ENCODE data around the gene FXYD2.

Gene FXYD2

GRCh38 chr11:117771841-117772240 is 52.7 kb downstream of the FXYD2 start:
- no peak overlapping the region for H3K23ac ChIP-seq (ENCODE audit: low read length)
- H4K91ac ChIP-seq (ENCODE audit: low read depth, low read length), result no peak overlapping the region
- H2BK12ac ChIP-seq (ENCODE audit: low read length), result no peak overlapping the region
- no CpG with 5 or more reads among the region's 7 CpGs for WGBS (ENCODE audit: extremely low coverage, insufficient coverage, insufficient read length)
- peaks cover 3% of the 10 kb centered on the region for H3K27me3 ChIP-seq (ENCODE audit: insufficient read depth, low read length)
- H3K27ac ChIP-seq (ENCODE audit: low read depth, low read length), result no peak overlapping the region
- DNase-seq, result no peak
- H3K36me3 ChIP-seq (ENCODE audit: control insufficient read depth in 1 of 2, insufficient read depth in 2 of 2, low read length in 2 of 2), result no peaks in the 10 kb centered on the region
- no peak overlapping the region for H4K12ac ChIP-seq (ENCODE audit: low read depth, low read length)
- no peaks in the 10 kb centered on the region for H3K79me1 ChIP-seq (ENCODE audit: low read length)
- no peak overlapping the region for H3K9ac ChIP-seq (ENCODE audit: low read length)
- H2BK120ac ChIP-seq (ENCODE audit: insufficient read depth, low read length, poor library complexity), result no peak overlapping the region
- H3K4me3 ChIP-seq (ENCODE audit: low read depth, low read length), result no peak overlapping the region
- no peak overlapping the region for H2AK5ac ChIP-seq (ENCODE audit: low read length)
- H3K4me2 ChIP-seq (ENCODE audit: low read length), result no peak overlapping the region
- H2AFZ ChIP-seq (ENCODE audit: insufficient read depth, low read length, poor library complexity), result no peak overlapping the region
- no peak overlapping the region for H3K18ac ChIP-seq (ENCODE audit: low read length)
- no peaks in the 10 kb centered on the region for H3K9me3 ChIP-seq (ENCODE audit: insufficient read depth, low read depth, low read length)
- H4K8ac ChIP-seq (ENCODE audit: low read depth, low read length), result no peak overlapping the region
- no peak overlapping the region for H3K4ac ChIP-seq (ENCODE audit: low read depth, low read length)
- no peak overlapping the region for H3K14ac ChIP-seq (ENCODE audit: low read length)
- H2BK5ac ChIP-seq (ENCODE audit: low read depth, low read length, poor library complexity), result no peak overlapping the region
- H3K79me2 ChIP-seq (ENCODE audit: control insufficient read depth, insufficient read depth, low read length, poor library complexity), result no peaks in the 10 kb centered on the region
- H3K4me1 ChIP-seq (ENCODE audit: control insufficient read depth in 1 of 2, insufficient read depth in 2 of 2, low read length in 2 of 2), result no peaks in the 10 kb centered on the region

DNA sequence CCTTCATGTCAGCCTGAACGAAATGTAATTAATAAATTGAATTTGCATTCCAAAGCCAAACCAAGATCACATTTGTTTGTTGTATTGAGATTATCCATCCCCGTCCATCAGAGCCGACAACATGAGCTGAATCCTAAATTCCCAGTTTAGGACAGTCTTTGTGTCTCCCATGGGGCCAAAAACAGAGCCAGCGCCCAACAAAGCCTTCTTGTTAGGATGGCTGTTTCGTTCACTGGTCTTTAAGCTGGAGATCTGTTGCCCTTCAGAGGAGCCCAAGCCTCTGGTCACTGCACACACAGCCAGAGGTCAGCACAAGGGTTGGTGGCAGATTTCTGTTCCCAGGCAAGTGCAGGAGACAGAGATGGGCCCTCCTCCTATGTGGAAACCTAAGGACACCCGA is 53.3 kb downstream of the FXYD2 start:
- Histone ChIP-seq H3K9me3 (ENCODE audit: insufficient read depth, low read depth, low read length) (no peaks in the 10 kb centered on the region), H3K79me1 (ENCODE audit: low read length) (no peaks in the 10 kb centered on the region), H4K12ac (ENCODE audit: low read depth, low read length) (no peak overlapping the region), H3K79me2 (ENCODE audit: control insufficient read depth, insufficient read depth, low read length, poor library complexity) (no peaks in the 10 kb centered on the region), H3K4me3 (ENCODE audit: low read depth, low read length) (no peak overlapping the region), H3K14ac (ENCODE audit: low read length) (no peak overlapping the region), H2AK5ac (ENCODE audit: low read length) (no peak overlapping the region), H2BK5ac (ENCODE audit: low read depth, low read length, poor library complexity) (no peak overlapping the region), H3K4ac (ENCODE audit: low read depth, low read length) (no peak overlapping the region), H4K91ac (ENCODE audit: low read depth, low read length) (no peak overlapping the region), H3K4me2 (ENCODE audit: low read length) (no peak overlapping the region), H3K23ac (ENCODE audit: low read length) (no peak overlapping the region), H3K4me1 (ENCODE audit: control insufficient read depth in 1 of 2, insufficient read depth in 2 of 2, low read length in 2 of 2) (no peaks in the 10 kb centered on the region), H3K18ac (ENCODE audit: low read length) (no peak overlapping the region), H2BK12ac (ENCODE audit: low read length) (no peak overlapping the region), H3K9ac (ENCODE audit: low read length) (no peak overlapping the region), H2AFZ (ENCODE audit: insufficient read depth, low read length, poor library complexity) (no peak overlapping the region), H2BK120ac (ENCODE audit: insufficient read depth, low read length, poor library complexity) (no peak overlapping the region), H3K27ac (ENCODE audit: low read depth, low read length) (no peak overlapping the region), H3K36me3 (ENCODE audit: control insufficient read depth in 1 of 2, insufficient read depth in 2 of 2, low read length in 2 of 2) (no peaks in the 10 kb centered on the region), H3K27me3 (ENCODE audit: insufficient read depth, low read length) (peaks cover 3% of the 10 kb centered on the region), H4K8ac (ENCODE audit: low read depth, low read length) (no peak overlapping the region)
- no peak for DNase-seq
- no CpG with 5 or more reads among the region's 6 CpGs for WGBS (ENCODE audit: extremely low coverage, insufficient coverage, insufficient read length)

- Histone ChIP-seq H3K27me3 (ENCODE audit: insufficient read depth, low read length) (peaks cover under 1% of the 10 kb centered on the region), H3K9ac (ENCODE audit: low read length) (no peak overlapping the region), H3K27ac (ENCODE audit: low read depth, low read length) (no peak overlapping the region), H4K8ac (ENCODE audit: low read depth, low read length) (no peak overlapping the region), H3K4me2 (ENCODE audit: low read length) (no peak overlapping the region), H3K4ac (ENCODE audit: low read depth, low read length) (no peak overlapping the region), H3K23ac (ENCODE audit: low read length) (no peak overlapping the region), H2BK120ac (ENCODE audit: insufficient read depth, low read length, poor library complexity) (no peak overlapping the region), H3K79me2 (ENCODE audit: control insufficient read depth, insufficient read depth, low read length, poor library complexity) (no peaks in the 10 kb centered on the region), H2BK5ac (ENCODE audit: low read depth, low read length, poor library complexity) (no peak overlapping the region), H3K18ac (ENCODE audit: low read length) (no peak overlapping the region), H2AFZ (ENCODE audit: insufficient read depth, low read length, poor library complexity) (no peak overlapping the region), H2AK5ac (ENCODE audit: low read length) (no peak overlapping the region), H3K4me1 (ENCODE audit: control insufficient read depth in 1 of 2, insufficient read depth in 2 of 2, low read length in 2 of 2) (no peaks in the 10 kb centered on the region), H2BK12ac (ENCODE audit: low read length) (no peak overlapping the region), H3K36me3 (ENCODE audit: control insufficient read depth in 1 of 2, insufficient read depth in 2 of 2, low read length in 2 of 2) (no peaks in the 10 kb centered on the region), H4K12ac (ENCODE audit: low read depth, low read length) (no peak overlapping the region), H3K4me3 (ENCODE audit: low read depth, low read length) (no peak overlapping the region), H3K14ac (ENCODE audit: low read length) (no peak overlapping the region), H4K91ac (ENCODE audit: low read depth, low read length) (no peak overlapping the region), H3K79me1 (ENCODE audit: low read length) (no peaks in the 10 kb centered on the region), H3K9me3 (ENCODE audit: insufficient read depth, low read depth, low read length) (no peaks in the 10 kb centered on the region)
- DNase-seq, result no peak
- no CpG with 5 or more reads among the region's 4 CpGs for WGBS (ENCODE audit: extremely low coverage, insufficient coverage, insufficient read length)
These were observed 54.5 kb downstream of the FXYD2 start for GRCh38 chr11:117770061-117770460.
